GM18508 (cell line): ENCODE data around the gene SMIM44.
A peak's percentile ranks its signal among the peaks of the same experiment; 100 is the strongest.

Experiments used
- ATAC-seq: cut with Tn5 transposase; IDR thresholded peaks from one replicate; pipeline ENCODE4 v1.9.1; 2021; ENCODE audit warnings: moderate number of reproducible peaks; ENCODE audit not compliant: insufficient read depth, unreplicated experiment

SMIM44 gene

GRCh38 chr19:3503036-3503572, 19.9 kb upstream of the SMIM44 start:
- ATAC-seq = no peak

- no peak for ATAC-seq
These were observed 18.5 kb upstream of the SMIM44 start for GRCh38 chr19:3501780-3502179.

GRCh38 chr19:3500429-3501101, 17.3 kb upstream of the SMIM44 start, which contains the start of gene DOHH:
Gene DOHH, minus strand, starts transcription at chr19:3500674. Its CDS starts 3,860 bp downstream, at chr19:3496814.
- ATAC-seq = peak; percentile 67

GRCh38 chr19:3499738-3500428, 16.6 kb upstream of the SMIM44 start:
- ATAC-seq = no peak

- ATAC-seq = no peak
These were observed 14.7 kb upstream of the SMIM44 start for GRCh38 chr19:3497757-3498520.

GRCh38 chr19:3496392-3497273, 13.4 kb upstream of the SMIM44 start:
- ATAC-seq = no peak

- no peak for ATAC-seq
These were observed 11.3 kb upstream of the SMIM44 start for GRCh38 chr19:3494559-3494958.

- no peak for ATAC-seq
These were observed 10.8 kb upstream of the SMIM44 start for GRCh38 chr19:3494051-3494450.

GRCh38 chr19:3493651-3494050, 10.4 kb upstream of the SMIM44 start:
- ATAC-seq = no peak

GRCh38 chr19:3492919-3493318, 9.7 kb upstream of the SMIM44 start:
- ATAC-seq = no peak

- no peak for ATAC-seq
These were observed 9.0 kb upstream of the SMIM44 start for GRCh38 chr19:3492131-3492839.

- no peak for ATAC-seq
These were observed 8.3 kb upstream of the SMIM44 start for GRCh38 chr19:3491396-3492119.

GRCh38 chr19:3482507-3483225, 575 bp downstream of the SMIM44 start:
- no peak for ATAC-seq

- no peak for ATAC-seq
These were observed 1.8 kb downstream of the SMIM44 start for GRCh38 chr19:3481241-3482090.

- no peak for ATAC-seq
These were observed 2.7 kb downstream of the SMIM44 start, which contains the start of gene SMIM24 for GRCh38 chr19:3480383-3481091. Gene SMIM24, minus strand, starts transcription at chr19:3480525. Its CDS starts 62 bp downstream, at chr19:3480463.

- no peak for ATAC-seq
These were observed 3.4 kb downstream of the SMIM44 start for GRCh38 chr19:3479834-3480215.
